ENCODE measurements around the gene CELA2A. TPM values are rescaled to one million over a fixed set of nuclear protein-coding genes. Genes with fewer than 3 reads are reported as not detected.

The CELA2A gene
- total RNA-seq, 1 experiment from 2014 or later, result not detected

GRCh38 chr1:15493869-15494390, 37.4 kb downstream of the CELA2A start:
- H4K20me1 ChIP-seq (ENCODE audit: insufficient read depth), result no peaks in the 10 kb centered on the region
- no peaks in the 10 kb centered on the region for H3K27me3 ChIP-seq (ENCODE audit: insufficient read depth, low read depth)
- ChIA-PET CTCF (no interaction called here), POLR2A (ENCODE audit: unreplicated experiment) (no interaction called here)
- no peaks in the 10 kb centered on the region for H3K79me2 ChIP-seq (ENCODE audit: low read depth)
- no peak overlapping the region for H3K4me2 ChIP-seq
- DNase-seq, result no peak
- H3K4me1 ChIP-seq (replicated peaks; ENCODE audit: insufficient read depth), result no peaks in the 10 kb centered on the region
- H3K9me2 ChIP-seq (ENCODE audit: insufficient read depth), result no peaks in the 10 kb centered on the region
- no peak overlapping the region for H3K27ac ChIP-seq
- H3K4me3 ChIP-seq, result no peak overlapping the region
- no peaks in the 10 kb centered on the region for H3K36me3 ChIP-seq (ENCODE audit: low read depth)
- intact Hi-C loops (cut with micrococcal nuclease; ENCODE audit: unreplicated experiment), result no loop called here
- no TSS peak for BruUV-seq (replicated peaks)
- H2AFZ ChIP-seq, result no peak overlapping the region
- no peaks in the 10 kb centered on the region for H3F3A ChIP-seq (ENCODE audit: insufficient read depth, low read depth)
- no peaks in the 10 kb centered on the region for H3K9me3 ChIP-seq (ENCODE audit: insufficient read depth, low read depth)
- TF ChIP-seq CTCF (conservative IDR thresholded peaks at IDR 0.05) (no peak), EZH2 (IDR thresholded peaks at IDR 0.05; ENCODE audit: low read depth) (no peak)

GRCh38 chr1:15500184-15501178, 43.9 kb downstream of the CELA2A start:
- no peak overlapping the region for H3K27ac ChIP-seq
- intact Hi-C loops (cut with micrococcal nuclease; ENCODE audit: unreplicated experiment), result loop anchor here (2.0 to 10.0 kb wide), 2 partner anchors 66 to 178 kb away; partner anchors contain the start of gene CTRC
- no peak overlapping the region for H3K4me3 ChIP-seq
- H3F3A ChIP-seq (ENCODE audit: insufficient read depth, low read depth), result no peaks in the 10 kb centered on the region
- H2AFZ ChIP-seq, result no peak overlapping the region
- H3K4me2 ChIP-seq, result no peak overlapping the region
- no peaks in the 10 kb centered on the region for H3K27me3 ChIP-seq (ENCODE audit: insufficient read depth, low read depth)
- no peaks in the 10 kb centered on the region for H3K79me2 ChIP-seq (ENCODE audit: low read depth)
- no peaks in the 10 kb centered on the region for H3K36me3 ChIP-seq (ENCODE audit: low read depth)
- no peaks in the 10 kb centered on the region for H3K9me3 ChIP-seq (ENCODE audit: insufficient read depth, low read depth)
- no peaks in the 10 kb centered on the region for H3K4me1 ChIP-seq (replicated peaks; ENCODE audit: insufficient read depth)
- ChIA-PET CTCF (no interaction called here), POLR2A (ENCODE audit: unreplicated experiment) (interaction anchor here (0.6 kb wide), 1 partner anchor 163 kb away, joined by 7 read pairs; no protein-coding TSS in a partner anchor)
- H3K9me2 ChIP-seq (ENCODE audit: insufficient read depth), result no peaks in the 10 kb centered on the region
- no peaks in the 10 kb centered on the region for H4K20me1 ChIP-seq (ENCODE audit: insufficient read depth)
- BruUV-seq (replicated peaks), result no TSS peak
- TF ChIP-seq CTCF (conservative IDR thresholded peaks at IDR 0.05) (no peak), EZH2 (IDR thresholded peaks at IDR 0.05; ENCODE audit: low read depth) (no peak)
- DNase-seq, result no peak

GRCh38 chr1:15501208-15502032, 44.9 kb downstream of the CELA2A start:
- Histone ChIP-seq H2AFZ (no peak overlapping the region), H3K4me3 (no peak overlapping the region), H3F3A (ENCODE audit: insufficient read depth, low read depth) (no peaks in the 10 kb centered on the region), H3K4me2 (no peak overlapping the region), H4K20me1 (ENCODE audit: insufficient read depth) (no peaks in the 10 kb centered on the region), H3K9me3 (ENCODE audit: insufficient read depth, low read depth) (no peaks in the 10 kb centered on the region), H3K27me3 (ENCODE audit: insufficient read depth, low read depth) (no peaks in the 10 kb centered on the region), H3K79me2 (ENCODE audit: low read depth) (no peaks in the 10 kb centered on the region), H3K4me1 (replicated peaks; ENCODE audit: insufficient read depth) (no peaks in the 10 kb centered on the region), H3K27ac (no peak overlapping the region), H3K9me2 (ENCODE audit: insufficient read depth) (no peaks in the 10 kb centered on the region), H3K36me3 (ENCODE audit: low read depth) (no peaks in the 10 kb centered on the region)
- BruUV-seq (replicated peaks), result no TSS peak
- ChIA-PET POLR2A (ENCODE audit: unreplicated experiment) (no interaction called here), CTCF (no interaction called here)
- peak; percentile 39 to 65 for DNase-seq
- intact Hi-C loops (cut with micrococcal nuclease; ENCODE audit: unreplicated experiment), result loop anchor here (2.0 to 10.0 kb wide), 2 partner anchors 67 to 179 kb away; partner anchors contain the start of gene CTRC
- TF ChIP-seq EZH2 (IDR thresholded peaks at IDR 0.05; ENCODE audit: low read depth) (no peak), CTCF (conservative IDR thresholded peaks at IDR 0.05) (peak; percentile 74)

Data from PC-9 (cell line).